Measurements from ENCODE around the gene GPC1. TPM values are rescaled to one million over a fixed set of nuclear protein-coding genes. Genes with fewer than 3 reads are reported as not detected.

GPC1 gene
- polyA plus RNA-seq, 1 of the 3 experiments (the other 2 are of a cell fraction): 65.5 TPM

DNA sequence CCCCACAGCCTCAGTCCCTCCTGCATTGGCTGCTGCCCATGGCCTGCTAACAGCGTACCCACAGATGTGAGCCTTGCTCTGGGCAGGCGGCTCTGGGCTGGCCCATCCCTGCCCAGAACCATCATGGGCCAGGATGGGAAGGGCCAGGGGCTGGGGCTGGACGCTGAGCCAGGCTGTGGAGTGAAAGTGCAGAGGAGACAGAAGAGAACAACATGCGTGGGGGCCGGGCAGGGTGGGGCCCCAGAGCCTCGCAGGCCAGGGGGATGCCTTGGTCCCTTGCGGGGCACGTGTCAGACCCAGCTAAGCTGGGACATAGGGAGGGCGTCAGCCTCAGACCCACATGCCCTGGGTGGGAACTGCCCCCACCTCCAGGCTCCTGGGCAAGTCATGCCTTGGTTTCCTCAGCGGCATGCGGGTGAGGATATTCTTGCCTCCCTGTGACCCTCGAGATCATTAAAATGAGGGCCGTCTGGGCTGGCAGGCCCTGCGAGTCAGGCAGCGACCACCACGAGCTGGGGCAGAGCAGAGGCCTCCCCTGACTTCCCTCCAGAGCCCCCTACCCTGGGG is 27.3 kb downstream of the GPC1 start:
- no peak overlapping the region for H2AFZ ChIP-seq (ENCODE audit: low read depth)
- H3K79me2 ChIP-seq (ENCODE audit: insufficient read depth): no peaks in the 10 kb centered on the region
- no peak for DNase-seq
- H4K20me1 ChIP-seq (ENCODE audit: insufficient read depth): peaks cover 14% of the 10 kb centered on the region; the same call in 1 of the 2 replicates
- peaks cover 0 to 34% of the 10 kb centered on the region in 2 experiments for H3K36me3 ChIP-seq (replicated peaks in 1 of 2; ENCODE audit: control insufficient read depth in 1 of 2, insufficient read depth in 2 of 2, low read length in 1 of 2)
- no peaks in the 10 kb centered on the region for H3K27me3 ChIP-seq (ENCODE audit: insufficient read depth)
- CTCF ChIA-PET: interaction anchor here (1.1 kb wide), 1 partner anchor 24 kb away, joined by 4 read pairs; no protein-coding TSS in a partner anchor
- H3F3A ChIP-seq (replicated peaks; ENCODE audit: insufficient read depth): no peaks in the 10 kb centered on the region
- H3K9me3 ChIP-seq: no peaks in the 10 kb centered on the region
- no peaks in the 10 kb centered on the region for H3K9me2 ChIP-seq
- 100% methylated on average over 2 of the region's 16 CpGs for whole genome bisulfite sequencing (ENCODE audit: low lambda C conversion rate)
- no peak for TF ChIP-seq EP300 (IDR thresholded peaks at IDR 0.05; ENCODE audit: borderline replicate concordance in 1 of 2, low read depth in 1 of 2, low read length in 1 of 2)
- no peak for TF ChIP-seq FOSL2 (IDR thresholded peaks at IDR 0.05; ENCODE audit: borderline replicate concordance, low read depth)
- no peak for TF ChIP-seq ELF1 (IDR thresholded peaks at IDR 0.05)
- TF ChIP-seq SMC3 (IDR thresholded peaks at IDR 0.05; ENCODE audit: low read depth, low read length): no peak
- TF ChIP-seq, protein P1, sequence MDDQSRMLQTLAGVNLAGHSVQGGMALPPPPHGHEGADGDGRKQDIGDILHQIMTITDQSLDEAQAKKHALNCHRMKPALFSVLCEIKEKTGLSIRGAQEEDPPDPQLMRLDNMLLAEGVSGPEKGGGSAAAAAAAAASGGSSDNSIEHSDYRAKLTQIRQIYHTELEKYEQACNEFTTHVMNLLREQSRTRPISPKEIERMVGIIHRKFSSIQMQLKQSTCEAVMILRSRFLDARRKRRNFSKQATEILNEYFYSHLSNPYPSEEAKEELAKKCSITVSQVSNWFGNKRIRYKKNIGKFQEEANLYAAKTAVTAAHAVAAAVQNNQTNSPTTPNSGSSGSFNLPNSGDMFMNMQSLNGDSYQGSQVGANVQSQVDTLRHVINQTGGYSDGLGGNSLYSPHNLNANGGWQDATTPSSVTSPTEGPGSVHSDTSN (IDR thresholded peaks at IDR 0.05): no peak
- TF ChIP-seq YY1 (IDR thresholded peaks at IDR 0.05; ENCODE audit: low read depth): no peak
- no peak for TF ChIP-seq FOXM1 (IDR thresholded peaks at IDR 0.05; ENCODE audit: low read depth)
- no peak for TF ChIP-seq POLR2AphosphoS5 (IDR thresholded peaks at IDR 0.05; ENCODE audit: low read depth, low read length)
- no peak for TF ChIP-seq JUND (IDR thresholded peaks at IDR 0.05)
- no peak for TF ChIP-seq SIN3A (IDR thresholded peaks at IDR 0.05; ENCODE audit: borderline replicate concordance, low read depth, low read length)
- TF ChIP-seq, protein P2, sequence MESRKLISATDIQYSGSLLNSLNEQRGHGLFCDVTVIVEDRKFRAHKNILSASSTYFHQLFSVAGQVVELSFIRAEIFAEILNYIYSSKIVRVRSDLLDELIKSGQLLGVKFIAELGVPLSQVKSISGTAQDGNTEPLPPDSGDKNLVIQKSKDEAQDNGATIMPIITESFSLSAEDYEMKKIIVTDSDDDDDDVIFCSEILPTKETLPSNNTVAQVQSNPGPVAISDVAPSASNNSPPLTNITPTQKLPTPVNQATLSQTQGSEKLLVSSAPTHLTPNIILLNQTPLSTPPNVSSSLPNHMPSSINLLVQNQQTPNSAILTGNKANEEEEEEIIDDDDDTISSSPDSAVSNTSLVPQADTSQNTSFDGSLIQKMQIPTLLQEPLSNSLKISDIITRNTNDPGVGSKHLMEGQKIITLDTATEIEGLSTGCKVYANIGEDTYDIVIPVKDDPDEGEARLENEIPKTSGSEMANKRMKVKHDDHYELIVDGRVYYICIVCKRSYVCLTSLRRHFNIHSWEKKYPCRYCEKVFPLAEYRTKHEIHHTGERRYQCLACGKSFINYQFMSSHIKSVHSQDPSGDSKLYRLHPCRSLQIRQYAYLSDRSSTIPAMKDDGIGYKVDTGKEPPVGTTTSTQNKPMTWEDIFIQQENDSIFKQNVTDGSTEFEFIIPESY (IDR thresholded peaks at IDR 0.05; ENCODE audit: borderline replicate concordance, low read depth): no peak
- TF ChIP-seq, protein P3, sequence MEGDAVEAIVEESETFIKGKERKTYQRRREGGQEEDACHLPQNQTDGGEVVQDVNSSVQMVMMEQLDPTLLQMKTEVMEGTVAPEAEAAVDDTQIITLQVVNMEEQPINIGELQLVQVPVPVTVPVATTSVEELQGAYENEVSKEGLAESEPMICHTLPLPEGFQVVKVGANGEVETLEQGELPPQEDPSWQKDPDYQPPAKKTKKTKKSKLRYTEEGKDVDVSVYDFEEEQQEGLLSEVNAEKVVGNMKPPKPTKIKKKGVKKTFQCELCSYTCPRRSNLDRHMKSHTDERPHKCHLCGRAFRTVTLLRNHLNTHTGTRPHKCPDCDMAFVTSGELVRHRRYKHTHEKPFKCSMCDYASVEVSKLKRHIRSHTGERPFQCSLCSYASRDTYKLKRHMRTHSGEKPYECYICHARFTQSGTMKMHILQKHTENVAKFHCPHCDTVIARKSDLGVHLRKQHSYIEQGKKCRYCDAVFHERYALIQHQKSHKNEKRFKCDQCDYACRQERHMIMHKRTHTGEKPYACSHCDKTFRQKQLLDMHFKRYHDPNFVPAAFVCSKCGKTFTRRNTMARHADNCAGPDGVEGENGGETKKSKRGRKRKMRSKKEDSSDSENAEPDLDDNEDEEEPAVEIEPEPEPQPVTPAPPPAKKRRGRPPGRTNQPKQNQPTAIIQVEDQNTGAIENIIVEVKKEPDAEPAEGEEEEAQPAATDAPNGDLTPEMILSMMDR (IDR thresholded peaks at IDR 0.05): no peak
- TF ChIP-seq, protein P4, sequence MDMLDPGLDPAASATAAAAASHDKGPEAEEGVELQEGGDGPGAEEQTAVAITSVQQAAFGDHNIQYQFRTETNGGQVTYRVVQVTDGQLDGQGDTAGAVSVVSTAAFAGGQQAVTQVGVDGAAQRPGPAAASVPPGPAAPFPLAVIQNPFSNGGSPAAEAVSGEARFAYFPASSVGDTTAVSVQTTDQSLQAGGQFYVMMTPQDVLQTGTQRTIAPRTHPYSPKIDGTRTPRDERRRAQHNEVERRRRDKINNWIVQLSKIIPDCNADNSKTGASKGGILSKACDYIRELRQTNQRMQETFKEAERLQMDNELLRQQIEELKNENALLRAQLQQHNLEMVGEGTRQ (IDR thresholded peaks at IDR 0.05; ENCODE audit: borderline replicate concordance, low read depth, low read length): no peak
- no peak for TF ChIP-seq CHD2 (IDR thresholded peaks at IDR 0.05; ENCODE audit: low read length, partially characterized antibody)
- TF ChIP-seq, protein P5, sequence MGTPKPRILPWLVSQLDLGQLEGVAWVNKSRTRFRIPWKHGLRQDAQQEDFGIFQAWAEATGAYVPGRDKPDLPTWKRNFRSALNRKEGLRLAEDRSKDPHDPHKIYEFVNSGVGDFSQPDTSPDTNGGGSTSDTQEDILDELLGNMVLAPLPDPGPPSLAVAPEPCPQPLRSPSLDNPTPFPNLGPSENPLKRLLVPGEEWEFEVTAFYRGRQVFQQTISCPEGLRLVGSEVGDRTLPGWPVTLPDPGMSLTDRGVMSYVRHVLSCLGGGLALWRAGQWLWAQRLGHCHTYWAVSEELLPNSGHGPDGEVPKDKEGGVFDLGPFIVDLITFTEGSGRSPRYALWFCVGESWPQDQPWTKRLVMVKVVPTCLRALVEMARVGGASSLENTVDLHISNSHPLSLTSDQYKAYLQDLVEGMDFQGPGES (IDR thresholded peaks at IDR 0.05; ENCODE audit: low read depth, low read length): no peak
- no peak for TF ChIP-seq FOXJ3 (CRISPR knock-in tag; IDR thresholded peaks at IDR 0.05)
- TF ChIP-seq, protein P6, sequence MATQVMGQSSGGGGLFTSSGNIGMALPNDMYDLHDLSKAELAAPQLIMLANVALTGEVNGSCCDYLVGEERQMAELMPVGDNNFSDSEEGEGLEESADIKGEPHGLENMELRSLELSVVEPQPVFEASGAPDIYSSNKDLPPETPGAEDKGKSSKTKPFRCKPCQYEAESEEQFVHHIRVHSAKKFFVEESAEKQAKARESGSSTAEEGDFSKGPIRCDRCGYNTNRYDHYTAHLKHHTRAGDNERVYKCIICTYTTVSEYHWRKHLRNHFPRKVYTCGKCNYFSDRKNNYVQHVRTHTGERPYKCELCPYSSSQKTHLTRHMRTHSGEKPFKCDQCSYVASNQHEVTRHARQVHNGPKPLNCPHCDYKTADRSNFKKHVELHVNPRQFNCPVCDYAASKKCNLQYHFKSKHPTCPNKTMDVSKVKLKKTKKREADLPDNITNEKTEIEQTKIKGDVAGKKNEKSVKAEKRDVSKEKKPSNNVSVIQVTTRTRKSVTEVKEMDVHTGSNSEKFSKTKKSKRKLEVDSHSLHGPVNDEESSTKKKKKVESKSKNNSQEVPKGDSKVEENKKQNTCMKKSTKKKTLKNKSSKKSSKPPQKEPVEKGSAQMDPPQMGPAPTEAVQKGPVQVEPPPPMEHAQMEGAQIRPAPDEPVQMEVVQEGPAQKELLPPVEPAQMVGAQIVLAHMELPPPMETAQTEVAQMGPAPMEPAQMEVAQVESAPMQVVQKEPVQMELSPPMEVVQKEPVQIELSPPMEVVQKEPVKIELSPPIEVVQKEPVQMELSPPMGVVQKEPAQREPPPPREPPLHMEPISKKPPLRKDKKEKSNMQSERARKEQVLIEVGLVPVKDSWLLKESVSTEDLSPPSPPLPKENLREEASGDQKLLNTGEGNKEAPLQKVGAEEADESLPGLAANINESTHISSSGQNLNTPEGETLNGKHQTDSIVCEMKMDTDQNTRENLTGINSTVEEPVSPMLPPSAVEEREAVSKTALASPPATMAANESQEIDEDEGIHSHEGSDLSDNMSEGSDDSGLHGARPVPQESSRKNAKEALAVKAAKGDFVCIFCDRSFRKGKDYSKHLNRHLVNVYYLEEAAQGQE (IDR thresholded peaks at IDR 0.05; ENCODE audit: low read depth, low read length): no peak
- TF ChIP-seq MXI1 (IDR thresholded peaks at IDR 0.05; ENCODE audit: low read depth, low read length): no peak
- H3K4me3 ChIP-seq (ENCODE audit: low read depth in 2 of 2, low read length in 1 of 2): no peak overlapping the region
- no peak overlapping the region for H3K4me2 ChIP-seq
- H3K4me1 ChIP-seq (ENCODE audit: control insufficient read depth in 1 of 2, insufficient read depth in 2 of 2, low read depth in 1 of 2, low read length in 1 of 2): peaks cover 0 to 4% of the 10 kb centered on the region in 2 experiments; a peak in 1 of 4 replicates
- H3K27ac ChIP-seq (ENCODE audit: low read depth in 2 of 2, low read length in 1 of 2): no peak overlapping the region
- no peak overlapping the region for H3K9ac ChIP-seq
- POLR2A ChIA-PET: no interaction called here

All from SK-N-SH (cell line).